ENCODE measurements around the gene HRH4. TPM values are rescaled to one million over a fixed set of nuclear protein-coding genes. Genes with fewer than 3 reads are reported as not detected.

Gene HRH4
- total RNA-seq, 1 donor from 2014 or later = not detected

DNA sequence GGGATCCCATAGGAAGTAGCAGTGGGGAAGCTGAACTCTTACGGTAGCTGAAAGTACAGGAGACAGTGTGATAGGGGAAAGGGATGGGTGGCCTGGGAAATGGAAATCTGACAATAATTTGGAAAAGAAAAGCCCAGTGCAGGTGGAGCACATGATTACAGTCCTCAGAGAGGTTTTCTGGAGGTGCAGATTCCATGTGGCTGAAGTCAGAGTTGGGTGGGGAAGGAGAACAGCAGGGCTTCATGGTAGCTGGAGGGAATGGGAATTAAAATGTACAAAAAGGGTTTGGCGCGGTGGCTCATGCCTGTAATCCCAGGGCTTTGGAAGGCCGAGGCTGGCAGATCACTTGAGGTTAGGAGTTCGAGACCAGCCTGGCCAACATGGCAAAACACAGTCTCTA lies 12.2 kb downstream of the HRH4 start:
- no peak overlapping the region for H3K4me3 Mint-ChIP-seq (ENCODE audit: low read depth)
- H3K36me3 Mint-ChIP-seq (ENCODE audit: insufficient read depth) = no peaks in the 10 kb centered on the region
- no peak overlapping the region for H3K27ac Mint-ChIP-seq
- no peaks in the 10 kb centered on the region for H3K4me1 Mint-ChIP-seq (ENCODE audit: low read depth)
- H3K27me3 Mint-ChIP-seq = no peaks in the 10 kb centered on the region
- TF ChIP-seq CTCF (IDR thresholded peaks at IDR 0.05; ENCODE audit: unreplicated experiment) = no peak
- no peaks in the 10 kb centered on the region for H3K9me3 Mint-ChIP-seq (ENCODE audit: low read depth)
- DNase-seq (ENCODE audit: low spot score, unreplicated experiment) = no peak

- no peaks in the 10 kb centered on the region for H3K4me1 Mint-ChIP-seq (ENCODE audit: low read depth)
- no peaks in the 10 kb centered on the region for H3K36me3 Mint-ChIP-seq (ENCODE audit: insufficient read depth)
- H3K27me3 Mint-ChIP-seq = no peaks in the 10 kb centered on the region
- H3K27ac Mint-ChIP-seq = no peak overlapping the region
- DNase-seq (ENCODE audit: low spot score, unreplicated experiment) = no peak
- TF ChIP-seq CTCF (IDR thresholded peaks at IDR 0.05; ENCODE audit: unreplicated experiment) = no peak
- H3K9me3 Mint-ChIP-seq (ENCODE audit: low read depth) = no peaks in the 10 kb centered on the region
- no peak overlapping the region for H3K4me3 Mint-ChIP-seq (ENCODE audit: low read depth)
Observed at GRCh38 chr18:24474406-24474805, 14.0 kb downstream of the HRH4 start.

DNA sequence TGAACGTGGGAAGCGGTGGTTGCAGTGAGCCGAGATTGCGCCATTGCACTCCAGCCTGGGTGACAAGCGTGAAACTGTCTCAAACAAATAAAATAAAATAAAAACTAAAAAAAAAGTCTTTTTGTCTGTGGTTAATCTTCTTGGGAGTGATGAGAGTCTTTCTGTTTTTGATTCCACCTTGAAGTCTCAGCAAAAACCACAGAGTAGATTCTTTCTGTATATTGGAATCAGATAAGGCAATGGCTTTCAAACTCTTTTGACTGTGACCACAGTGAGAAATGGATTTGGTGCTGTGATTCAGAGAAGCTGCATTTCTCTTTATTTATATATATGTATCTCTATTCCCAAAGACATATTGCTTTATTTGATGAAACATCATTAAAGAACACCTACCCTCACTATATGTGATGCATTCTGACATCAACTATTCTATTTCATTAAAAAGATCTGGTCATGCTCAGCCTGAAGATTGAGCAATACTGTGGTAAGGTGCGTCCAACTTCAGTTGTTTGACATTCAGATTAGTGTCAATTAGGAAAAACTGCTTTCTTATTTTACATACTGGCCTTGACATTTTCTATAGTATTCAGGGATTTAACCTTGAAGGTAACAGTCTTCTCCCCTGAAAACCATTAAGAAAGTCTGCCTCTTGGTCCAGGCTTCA lies 15.6 kb downstream of the HRH4 start:
- no peak for TF ChIP-seq CTCF (IDR thresholded peaks at IDR 0.05; ENCODE audit: unreplicated experiment)
- DNase-seq (ENCODE audit: low spot score, unreplicated experiment) = no peak
- Mint-ChIP-seq H3K4me1 (ENCODE audit: low read depth) (no peaks in the 10 kb centered on the region), H3K27ac (no peak overlapping the region), H3K4me3 (ENCODE audit: low read depth) (no peak overlapping the region), H3K36me3 (ENCODE audit: insufficient read depth) (no peaks in the 10 kb centered on the region), H3K9me3 (ENCODE audit: low read depth) (peaks cover 5% of the 10 kb centered on the region), H3K27me3 (peaks cover 2% of the 10 kb centered on the region)

GRCh38 chr18:24479371-24479770 lies 18.9 kb downstream of the HRH4 start:
- no peak for TF ChIP-seq CTCF (IDR thresholded peaks at IDR 0.05; ENCODE audit: unreplicated experiment)
- Mint-ChIP-seq H3K36me3 (ENCODE audit: insufficient read depth) (no peaks in the 10 kb centered on the region), H3K4me3 (ENCODE audit: low read depth) (no peak overlapping the region), H3K9me3 (ENCODE audit: low read depth) (peaks cover 5% of the 10 kb centered on the region), H3K27ac (no peak overlapping the region), H3K27me3 (peaks cover 2% of the 10 kb centered on the region), H3K4me1 (ENCODE audit: low read depth) (no peaks in the 10 kb centered on the region)
- no peak for DNase-seq (ENCODE audit: low spot score, unreplicated experiment)

GRCh38 chr18:24482821-24483220 lies 22.4 kb downstream of the HRH4 start:
- peaks cover 5% of the 10 kb centered on the region for H3K9me3 Mint-ChIP-seq (ENCODE audit: low read depth)
- peaks cover 2% of the 10 kb centered on the region for H3K27me3 Mint-ChIP-seq
- no peak for DNase-seq (ENCODE audit: low spot score, unreplicated experiment)
- no peaks in the 10 kb centered on the region for H3K4me1 Mint-ChIP-seq (ENCODE audit: low read depth)
- no peak overlapping the region for H3K27ac Mint-ChIP-seq
- TF ChIP-seq CTCF (IDR thresholded peaks at IDR 0.05; ENCODE audit: unreplicated experiment) = no peak
- no peak overlapping the region for H3K4me3 Mint-ChIP-seq (ENCODE audit: low read depth)
- H3K36me3 Mint-ChIP-seq (ENCODE audit: insufficient read depth) = no peaks in the 10 kb centered on the region

Measured in progenitor cell of endocrine pancreas (in vitro differentiated cells).